Parathyroid adenoma (tissue), 2 donors: ENCODE data around the gene TIAM2.
A peak's percentile ranks its signal among the peaks of the same experiment; 100 is the strongest.

Experiments used
- H2AFZ ChIP-seq: fragments of 300-600 bp; sonication (generic); one replicate; pipeline ENCODE4 v1.7.0; 2017; ENCODE audit warnings: antibody characterized with exemption, mild to moderate bottlenecking
- H3K27ac ChIP-seq: fragments of 300-600 bp; sonication (generic); one replicate; pipeline ENCODE4 v1.7.0; 2017
- H3K27me3 ChIP-seq: fragments of 300-600 bp; sonication (generic); one replicate; pipeline ENCODE4 v1.7.0; 2017; ENCODE audit warnings: low read length; ENCODE audit not compliant: control insufficient read depth, insufficient read depth
- H3K36me3 ChIP-seq: fragments of 300-600 bp; sonication (generic); one replicate; pipeline ENCODE4 v1.7.0; 2017; ENCODE audit warnings: low read length; ENCODE audit not compliant: control insufficient read depth, insufficient read depth
- H3K4me1 ChIP-seq: fragments of 300-600 bp; sonication (generic); one replicate; pipeline ENCODE4 v1.7.0; 2017; ENCODE audit warnings: control low read depth
- H3K4me2 ChIP-seq: fragments of 300-600 bp; sonication (generic); one replicate; pipeline ENCODE4 v1.7.0; 2017; ENCODE audit warnings: low read length
- H3K4me3 ChIP-seq: fragments of 300-600 bp; sonication (generic); one replicate; pipeline ENCODE4 v1.7.0; 2017; ENCODE audit warnings: low read depth, low read length
- H3K79me2 ChIP-seq: fragments of 300-600 bp; sonication (generic); one replicate; pipeline ENCODE4 v1.7.0; 2017; ENCODE audit warnings: control low read depth
- H3K9ac ChIP-seq: fragments of 300-600 bp; sonication (generic); one replicate; pipeline ENCODE4 v1.7.0; 2017; ENCODE audit warnings: mild to moderate bottlenecking
- H3K9me3 ChIP-seq: fragments of 300-600 bp; sonication (generic); one replicate; pipeline ENCODE4 v1.7.0; 2017; ENCODE audit warnings: low read length; ENCODE audit not compliant: control insufficient read depth
- TF ChIP-seq, protein P1 (sequence below): fragments of 300-600 bp; sonication (generic); IDR thresholded peaks from one replicate; pipeline ENCODE4 v1.7.0; 2017; ENCODE audit warnings: antibody characterized with exemption, mild to moderate bottlenecking
- donor health status: primary hyperparathyroidism.

TIAM2 gene

DNA sequence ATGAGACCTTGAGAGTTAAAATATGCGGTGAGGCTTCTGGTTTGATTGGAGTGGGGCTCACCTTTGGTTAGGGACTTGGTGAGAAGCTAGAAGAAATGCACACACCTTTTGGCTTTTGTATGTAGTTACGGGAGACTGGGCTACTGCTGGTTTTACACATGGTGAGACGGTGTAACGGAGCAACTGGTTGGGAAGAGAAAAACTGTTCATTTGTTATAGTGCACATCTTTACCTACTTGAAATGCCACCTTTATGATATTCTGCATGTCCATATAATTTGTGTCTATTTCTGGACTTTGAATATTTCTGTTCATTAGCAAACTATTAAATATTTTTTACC is 31.6 kb downstream of the TIAM2 start:
- H3K4me1 ChIP-seq, result no peaks in the 10 kb centered on the region
- no peak overlapping the region for H3K4me3 ChIP-seq
- TF ChIP-seq, protein P1, sequence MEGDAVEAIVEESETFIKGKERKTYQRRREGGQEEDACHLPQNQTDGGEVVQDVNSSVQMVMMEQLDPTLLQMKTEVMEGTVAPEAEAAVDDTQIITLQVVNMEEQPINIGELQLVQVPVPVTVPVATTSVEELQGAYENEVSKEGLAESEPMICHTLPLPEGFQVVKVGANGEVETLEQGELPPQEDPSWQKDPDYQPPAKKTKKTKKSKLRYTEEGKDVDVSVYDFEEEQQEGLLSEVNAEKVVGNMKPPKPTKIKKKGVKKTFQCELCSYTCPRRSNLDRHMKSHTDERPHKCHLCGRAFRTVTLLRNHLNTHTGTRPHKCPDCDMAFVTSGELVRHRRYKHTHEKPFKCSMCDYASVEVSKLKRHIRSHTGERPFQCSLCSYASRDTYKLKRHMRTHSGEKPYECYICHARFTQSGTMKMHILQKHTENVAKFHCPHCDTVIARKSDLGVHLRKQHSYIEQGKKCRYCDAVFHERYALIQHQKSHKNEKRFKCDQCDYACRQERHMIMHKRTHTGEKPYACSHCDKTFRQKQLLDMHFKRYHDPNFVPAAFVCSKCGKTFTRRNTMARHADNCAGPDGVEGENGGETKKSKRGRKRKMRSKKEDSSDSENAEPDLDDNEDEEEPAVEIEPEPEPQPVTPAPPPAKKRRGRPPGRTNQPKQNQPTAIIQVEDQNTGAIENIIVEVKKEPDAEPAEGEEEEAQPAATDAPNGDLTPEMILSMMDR, result no peak
- H2AFZ ChIP-seq, result no peak overlapping the region
- no peak overlapping the region for H3K27ac ChIP-seq
- no peak overlapping the region for H3K4me2 ChIP-seq
- H3K36me3 ChIP-seq, result no peaks in the 10 kb centered on the region
- H3K27me3 ChIP-seq, result no peaks in the 10 kb centered on the region
- H3K79me2 ChIP-seq, result no peaks in the 10 kb centered on the region
- no peaks in the 10 kb centered on the region for H3K9me3 ChIP-seq
- H3K9ac ChIP-seq, result no peak overlapping the region

DNA sequence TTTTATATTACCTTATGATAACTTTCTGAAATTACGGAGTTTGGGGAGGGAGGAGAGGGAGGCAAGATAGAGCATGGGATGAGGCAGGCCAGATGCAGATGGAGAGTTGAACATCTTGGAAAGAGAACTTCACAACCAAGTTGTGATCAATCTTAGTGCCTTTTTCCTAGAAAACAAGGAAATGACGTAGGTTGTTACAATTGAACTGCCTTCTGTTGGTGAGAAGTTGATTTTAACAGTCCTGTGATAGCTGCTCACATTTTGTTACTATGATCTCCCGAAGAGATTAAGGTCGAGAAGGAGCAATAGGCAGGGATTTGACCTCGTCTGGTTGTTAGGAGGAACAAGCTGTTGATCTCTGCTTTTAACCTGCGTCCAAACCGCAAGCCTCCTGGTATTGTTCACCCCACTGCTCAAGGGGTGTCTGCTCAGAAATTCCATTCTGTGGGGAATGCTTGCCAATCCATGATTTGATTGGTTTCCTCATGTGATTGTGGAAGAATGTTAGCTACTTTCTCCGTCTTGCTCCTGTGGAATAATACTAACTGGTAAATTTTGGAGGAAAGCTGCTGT is 35.1 kb downstream of the TIAM2 start:
- Histone ChIP-seq H3K9ac (no peak overlapping the region), H3K27me3 (no peaks in the 10 kb centered on the region), H2AFZ (peak overlapping the region; percentile 6), H3K4me1 (no peaks in the 10 kb centered on the region), H3K79me2 (no peaks in the 10 kb centered on the region), H3K36me3 (no peaks in the 10 kb centered on the region), H3K4me2 (no peak overlapping the region), H3K27ac (no peak overlapping the region), H3K4me3 (no peak overlapping the region), H3K9me3 (no peaks in the 10 kb centered on the region)
- TF ChIP-seq, protein P1, result no peak

DNA sequence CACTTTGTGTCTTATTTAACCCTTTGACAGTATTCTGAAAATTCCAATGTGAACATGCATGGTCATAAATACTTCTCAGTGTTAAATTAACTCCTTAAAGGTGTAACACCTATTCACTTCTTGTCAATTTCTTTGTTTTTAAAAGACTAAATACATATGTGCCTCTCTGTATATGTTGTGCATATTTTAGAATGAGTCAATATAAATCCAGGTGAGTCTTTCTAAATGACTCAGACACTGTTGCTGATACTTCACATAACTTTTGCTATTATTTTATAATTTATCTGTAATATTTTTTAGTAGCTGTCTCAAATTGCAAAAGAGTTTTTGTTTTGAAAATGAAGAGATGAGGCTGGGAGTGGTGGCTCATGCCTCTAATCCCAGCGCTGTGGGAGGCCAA is 36.0 kb downstream of the TIAM2 start:
- TF ChIP-seq, protein P1, result no peak
- Histone ChIP-seq H3K9me3 (no peaks in the 10 kb centered on the region), H3K4me2 (no peak overlapping the region), H3K4me3 (no peak overlapping the region), H3K4me1 (no peaks in the 10 kb centered on the region), H3K9ac (no peak overlapping the region), H3K36me3 (no peaks in the 10 kb centered on the region), H2AFZ (no peak overlapping the region), H3K27me3 (no peaks in the 10 kb centered on the region), H3K79me2 (no peaks in the 10 kb centered on the region), H3K27ac (no peak overlapping the region)

- Histone ChIP-seq H3K9ac (no peak overlapping the region), H3K9me3 (no peaks in the 10 kb centered on the region), H3K4me2 (no peak overlapping the region), H3K36me3 (no peaks in the 10 kb centered on the region), H3K4me3 (no peak overlapping the region), H3K27ac (no peak overlapping the region), H2AFZ (no peak overlapping the region), H3K79me2 (no peaks in the 10 kb centered on the region), H3K4me1 (no peaks in the 10 kb centered on the region), H3K27me3 (no peaks in the 10 kb centered on the region)
- TF ChIP-seq, protein P1, result no peak
Measured at GRCh38 chr6:155033021-155033791, 38.1 kb downstream of the TIAM2 start.

DNA sequence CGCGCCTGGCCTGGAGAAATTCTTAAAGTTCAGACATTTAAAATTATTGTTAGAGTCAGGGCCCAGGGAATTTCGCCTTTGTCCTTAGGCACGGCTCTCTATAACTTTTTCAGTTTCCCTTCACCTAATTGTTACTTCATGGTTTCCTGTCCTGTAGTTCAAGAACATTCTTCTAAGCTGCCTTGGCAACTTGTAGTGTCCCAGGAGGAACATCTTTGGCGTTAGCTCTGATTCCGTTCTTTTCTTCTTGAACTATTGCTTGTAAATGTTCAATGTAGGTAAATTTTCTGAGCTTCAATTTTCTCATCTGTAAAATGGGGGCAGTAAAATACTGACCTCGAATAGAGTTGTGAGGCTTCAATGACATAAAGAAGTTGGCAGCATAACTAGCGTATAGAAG is 41.8 kb downstream of the TIAM2 start:
- Histone ChIP-seq H3K27ac (no peak overlapping the region), H3K9ac (no peak overlapping the region), H3K27me3 (no peaks in the 10 kb centered on the region), H3K4me1 (no peaks in the 10 kb centered on the region), H3K4me3 (no peak overlapping the region), H3K9me3 (no peaks in the 10 kb centered on the region), H2AFZ (no peak overlapping the region), H3K36me3 (no peaks in the 10 kb centered on the region), H3K4me2 (no peak overlapping the region), H3K79me2 (no peaks in the 10 kb centered on the region)
- TF ChIP-seq, protein P1, result no peak
